ENCODE data around the gene BMPR1A. TPM values are rescaled to one million over a fixed set of nuclear protein-coding genes. Genes with fewer than 3 reads are reported as not detected.
"Not testable (repeated sequence)": the region's sequence is repeated elsewhere in the genome, so short reads cannot be mapped to it uniquely, and the experiment has no call there.

Gene BMPR1A
- total RNA-seq, 1 donor: 3.3 TPM

GRCh38 chr10:86825366-86825765 is 68.9 kb downstream of the BMPR1A start:
- Histone ChIP-seq H3K4me3 (ENCODE audit: low read length) (no peak overlapping the region), H3K27me3 (ENCODE audit: insufficient read depth, low read length) (no peaks in the 10 kb centered on the region), H3K4me1 (ENCODE audit: insufficient read depth, low read length) (no peaks in the 10 kb centered on the region), H3K9me3 (ENCODE audit: low read depth, low read length) (no peaks in the 10 kb centered on the region)

DNA sequence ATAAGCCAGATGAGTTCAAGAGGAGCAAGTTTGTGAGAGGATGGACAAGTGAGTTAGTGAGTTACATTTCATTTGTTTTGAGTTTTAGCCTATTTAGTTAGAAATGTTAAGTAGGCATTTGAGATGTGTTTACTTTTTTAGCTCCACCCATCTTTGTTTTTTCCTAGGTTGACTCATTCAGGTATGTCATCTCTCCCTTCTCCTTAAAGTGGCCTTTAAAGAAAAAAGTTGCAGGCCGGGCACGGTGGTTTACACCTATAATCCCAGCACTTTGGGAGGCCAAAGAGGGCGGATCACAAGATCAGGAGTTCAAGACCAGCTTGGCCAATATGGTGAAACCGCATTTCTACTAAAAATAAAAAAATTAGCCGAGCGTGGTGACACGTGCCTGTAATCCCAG is 71.2 kb downstream of the BMPR1A start:
- Histone ChIP-seq H3K9me3 (ENCODE audit: low read depth, low read length) (no peaks in the 10 kb centered on the region), H3K27me3 (ENCODE audit: insufficient read depth, low read length) (no peaks in the 10 kb centered on the region), H3K4me1 (ENCODE audit: insufficient read depth, low read length) (no peaks in the 10 kb centered on the region), H3K4me3 (ENCODE audit: low read length) (no peak overlapping the region)

GRCh38 chr10:86828145-86828544 is 71.7 kb downstream of the BMPR1A start:
- no peaks in the 10 kb centered on the region for H3K9me3 ChIP-seq (ENCODE audit: low read depth, low read length)
- H3K27me3 ChIP-seq (ENCODE audit: insufficient read depth, low read length): no peaks in the 10 kb centered on the region
- H3K4me3 ChIP-seq (ENCODE audit: low read length): no peak overlapping the region
- no peaks in the 10 kb centered on the region for H3K4me1 ChIP-seq (ENCODE audit: insufficient read depth, low read length)

DNA sequence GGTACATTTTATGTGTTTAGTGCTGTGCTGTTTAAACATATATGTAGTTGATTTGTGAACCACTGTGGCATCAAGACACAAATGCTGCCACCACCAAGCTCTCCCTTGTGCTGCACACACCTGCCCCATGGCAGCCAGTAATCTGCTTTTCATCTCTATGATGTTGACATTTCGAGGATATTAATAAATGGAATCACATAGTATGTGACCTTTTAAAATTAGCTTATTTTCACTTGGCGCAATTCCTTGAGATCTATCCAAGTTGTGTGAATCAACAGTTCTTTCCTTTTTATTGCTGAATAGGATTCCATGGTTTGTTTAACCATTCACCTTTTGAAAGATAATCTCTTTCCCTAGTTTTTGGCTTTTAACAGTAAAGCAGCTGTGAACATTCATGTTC is 73.1 kb downstream of the BMPR1A start:
- Histone ChIP-seq H3K27me3 (ENCODE audit: insufficient read depth, low read length) (no peaks in the 10 kb centered on the region), H3K4me1 (ENCODE audit: insufficient read depth, low read length) (no peaks in the 10 kb centered on the region), H3K4me3 (ENCODE audit: low read length) (no peak overlapping the region), H3K9me3 (ENCODE audit: low read depth, low read length) (no peaks in the 10 kb centered on the region)

DNA sequence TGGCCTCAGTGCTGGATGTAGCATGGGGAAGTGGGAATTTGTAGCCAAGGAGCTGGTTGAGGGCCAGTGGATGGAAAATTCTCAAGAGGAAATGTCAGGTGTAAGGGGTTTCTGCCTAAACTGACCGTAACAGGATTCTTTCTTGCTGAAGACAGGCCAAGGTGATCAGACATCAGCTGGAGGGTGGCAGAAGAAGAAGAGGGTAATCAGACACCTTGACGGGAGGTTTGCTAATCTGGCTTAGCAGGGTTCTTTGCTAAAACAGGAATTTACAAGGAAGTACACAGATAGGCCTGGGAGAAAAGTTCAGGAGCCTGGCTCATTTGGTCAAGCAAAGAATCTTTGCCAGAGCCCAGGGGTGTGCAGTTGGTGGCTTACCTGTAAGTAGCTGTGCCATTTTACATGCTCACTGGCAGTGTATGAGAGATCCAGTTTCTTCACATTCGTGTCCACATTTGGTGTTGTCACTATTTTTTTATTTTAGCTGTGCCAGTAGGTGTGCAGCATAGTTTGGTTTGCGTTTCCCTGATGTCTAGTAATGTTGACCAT is 73.7 kb downstream of the BMPR1A start:
- no peaks in the 10 kb centered on the region for H3K4me1 ChIP-seq (ENCODE audit: insufficient read depth, low read length)
- no peak overlapping the region for H3K4me3 ChIP-seq (ENCODE audit: low read length)
- H3K9me3 ChIP-seq (ENCODE audit: low read depth, low read length): no peaks in the 10 kb centered on the region
- H3K27me3 ChIP-seq (ENCODE audit: insufficient read depth, low read length): no peaks in the 10 kb centered on the region

DNA sequence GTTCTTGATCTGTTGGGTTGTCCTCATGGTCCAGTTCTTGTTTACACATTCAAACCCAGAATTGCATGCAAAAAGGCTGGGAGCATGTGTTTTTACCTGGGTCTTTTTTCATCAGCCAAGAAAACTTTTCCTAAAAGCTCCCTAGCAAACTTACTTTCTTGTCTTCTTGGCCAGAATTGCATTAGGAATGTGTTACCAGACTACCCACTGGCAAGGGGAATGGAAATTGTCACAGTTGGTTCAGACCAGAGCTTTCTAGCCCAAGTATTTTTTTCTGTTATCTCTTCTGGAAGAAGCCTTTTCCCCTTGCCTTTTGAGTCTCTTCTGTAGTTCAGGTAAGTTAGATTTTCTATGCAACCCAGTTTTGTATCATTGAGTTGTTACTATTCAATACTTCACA is 77.5 kb downstream of the BMPR1A start:
- Histone ChIP-seq H3K4me3 (ENCODE audit: low read length) (no peak overlapping the region), H3K27me3 (ENCODE audit: insufficient read depth, low read length) (no peaks in the 10 kb centered on the region), H3K9me3 (ENCODE audit: low read depth, low read length) (no peaks in the 10 kb centered on the region), H3K4me1 (ENCODE audit: insufficient read depth, low read length) (no peaks in the 10 kb centered on the region)

DNA sequence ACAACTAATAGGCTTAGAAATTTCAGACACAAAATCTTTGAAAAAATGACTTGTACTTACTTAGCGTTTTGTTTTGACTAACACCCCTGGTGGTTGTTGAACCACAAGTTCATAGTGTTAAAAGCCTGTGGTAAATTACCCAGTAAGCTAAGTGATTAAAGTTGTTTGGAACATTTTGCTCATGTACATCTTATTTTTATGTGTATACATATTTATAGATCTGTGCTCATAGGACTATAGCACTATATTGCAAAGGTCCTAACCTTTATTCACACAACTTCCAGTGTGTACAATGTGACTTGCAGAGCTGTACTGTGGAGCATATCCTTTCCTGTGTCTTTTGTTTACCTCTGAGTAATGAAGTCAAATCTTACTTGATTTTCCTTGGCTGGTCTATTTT is 79.6 kb downstream of the BMPR1A start:
- no peaks in the 10 kb centered on the region for H3K27me3 ChIP-seq (ENCODE audit: insufficient read depth, low read length)
- no peak overlapping the region for H3K4me3 ChIP-seq (ENCODE audit: low read length)
- H3K9me3 ChIP-seq (ENCODE audit: low read depth, low read length): no peaks in the 10 kb centered on the region
- no peaks in the 10 kb centered on the region for H3K4me1 ChIP-seq (ENCODE audit: insufficient read depth, low read length)

DNA sequence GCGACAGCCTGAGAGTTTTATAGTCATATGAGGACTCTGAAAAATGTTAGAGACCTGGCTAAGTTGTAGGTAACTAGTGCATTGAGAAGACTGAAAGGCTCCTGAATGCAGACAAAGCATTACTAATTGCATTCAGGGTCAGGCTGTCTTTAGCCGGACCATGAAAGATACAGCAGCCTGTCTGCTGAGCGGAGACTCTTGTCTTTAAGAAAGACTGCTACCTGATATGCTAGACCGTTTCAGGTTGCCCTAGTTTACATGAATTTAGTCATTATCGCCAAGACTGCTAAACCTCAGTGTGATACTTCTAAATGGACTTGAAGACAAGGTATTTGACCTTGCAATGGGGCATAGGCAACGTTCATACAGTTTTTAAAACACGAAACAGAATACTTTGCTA is 81.2 kb downstream of the BMPR1A start:
- Histone ChIP-seq H3K27me3 (ENCODE audit: insufficient read depth, low read length) (no peaks in the 10 kb centered on the region), H3K4me1 (ENCODE audit: insufficient read depth, low read length) (no peaks in the 10 kb centered on the region), H3K4me3 (ENCODE audit: low read length) (no peak overlapping the region), H3K9me3 (ENCODE audit: low read depth, low read length) (no peaks in the 10 kb centered on the region)

GRCh38 chr10:86840498-86840897 is 84.1 kb downstream of the BMPR1A start:
- Histone ChIP-seq H3K4me3 (ENCODE audit: low read length) (no peak overlapping the region), H3K27me3 (ENCODE audit: insufficient read depth, low read length) (no peaks in the 10 kb centered on the region), H3K4me1 (ENCODE audit: insufficient read depth, low read length) (no peaks in the 10 kb centered on the region), H3K9me3 (ENCODE audit: low read depth, low read length) (no peaks in the 10 kb centered on the region)

GRCh38 chr10:86846088-86846487 is 89.7 kb downstream of the BMPR1A start:
- Histone ChIP-seq H3K9me3 (ENCODE audit: low read depth, low read length) (no peaks in the 10 kb centered on the region), H3K4me3 (ENCODE audit: low read length) (no peak overlapping the region), H3K27me3 (ENCODE audit: insufficient read depth, low read length) (no peaks in the 10 kb centered on the region), H3K4me1 (ENCODE audit: insufficient read depth, low read length) (no peaks in the 10 kb centered on the region)

- Histone ChIP-seq H3K9me3 (ENCODE audit: low read depth, low read length) (no peaks in the 10 kb centered on the region), H3K4me3 (ENCODE audit: low read length) (no peak overlapping the region), H3K4me1 (ENCODE audit: insufficient read depth, low read length) (no peaks in the 10 kb centered on the region), H3K27me3 (ENCODE audit: insufficient read depth, low read length) (no peaks in the 10 kb centered on the region)
Observed at GRCh38 chr10:86848747-86849146, 92.3 kb downstream of the BMPR1A start.

- Histone ChIP-seq H3K27me3 (ENCODE audit: insufficient read depth, low read length) (no peaks in the 10 kb centered on the region), H3K4me3 (ENCODE audit: low read length) (no peak overlapping the region), H3K9me3 (ENCODE audit: low read depth, low read length) (no peaks in the 10 kb centered on the region), H3K4me1 (ENCODE audit: insufficient read depth, low read length) (no peaks in the 10 kb centered on the region)
Observed at GRCh38 chr10:86849181-86849894, 92.9 kb downstream of the BMPR1A start.

- no peaks in the 10 kb centered on the region for H3K4me1 ChIP-seq (ENCODE audit: insufficient read depth, low read length)
- H3K27me3 ChIP-seq (ENCODE audit: insufficient read depth, low read length): no peaks in the 10 kb centered on the region
- H3K4me3 ChIP-seq (ENCODE audit: low read length): no peak overlapping the region
- H3K9me3 ChIP-seq (ENCODE audit: low read depth, low read length): no peaks in the 10 kb centered on the region
Observed at GRCh38 chr10:86850481-86850880, 94.1 kb downstream of the BMPR1A start.

DNA sequence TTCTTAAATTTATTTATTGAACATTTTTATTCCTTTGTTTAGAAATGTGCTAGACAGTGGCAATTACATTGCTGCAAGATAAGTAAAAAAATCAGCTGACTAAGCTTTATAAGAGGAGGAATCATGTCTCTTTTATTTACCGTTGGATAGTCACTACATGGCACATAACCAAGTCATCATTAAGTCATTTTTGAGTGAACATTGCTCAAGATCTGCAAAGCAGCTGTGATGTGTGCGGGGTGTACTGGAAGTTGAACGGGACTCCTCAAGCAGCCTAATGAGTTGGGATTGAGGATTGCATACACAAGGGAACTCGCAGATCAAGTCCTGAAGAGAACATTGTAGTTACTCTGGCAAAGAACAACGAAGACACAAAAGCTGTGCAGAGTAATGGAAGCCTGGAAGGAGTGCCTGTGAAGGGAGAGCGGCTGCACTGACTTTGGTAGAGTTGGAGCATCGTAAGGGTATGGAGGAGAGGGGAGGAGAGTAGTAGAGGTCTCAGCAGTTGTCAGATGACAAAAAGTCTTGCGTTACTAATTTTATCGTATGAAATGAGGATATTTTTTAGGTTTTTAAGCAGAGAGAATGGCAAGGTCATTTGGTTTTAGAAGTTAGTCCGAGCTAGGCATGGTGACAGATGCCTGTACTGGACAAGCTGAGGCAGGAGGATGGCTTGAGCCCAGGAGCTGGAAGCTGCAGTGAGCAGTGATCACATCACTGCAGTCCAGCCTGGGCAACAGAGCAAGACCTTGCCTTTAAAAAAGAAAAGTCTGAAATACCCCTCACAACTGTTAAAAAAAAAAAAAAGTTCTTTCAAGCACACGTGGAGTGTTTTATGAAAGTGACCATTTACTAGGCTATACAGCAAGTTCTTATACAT is 95.1 kb downstream of the BMPR1A start:
- H3K27me3 ChIP-seq (ENCODE audit: insufficient read depth, low read length): no peaks in the 10 kb centered on the region
- no peaks in the 10 kb centered on the region for H3K4me1 ChIP-seq (ENCODE audit: insufficient read depth, low read length)
- H3K9me3 ChIP-seq (ENCODE audit: low read depth, low read length): no peaks in the 10 kb centered on the region
- no peak overlapping the region for H3K4me3 ChIP-seq (ENCODE audit: low read length)

DNA sequence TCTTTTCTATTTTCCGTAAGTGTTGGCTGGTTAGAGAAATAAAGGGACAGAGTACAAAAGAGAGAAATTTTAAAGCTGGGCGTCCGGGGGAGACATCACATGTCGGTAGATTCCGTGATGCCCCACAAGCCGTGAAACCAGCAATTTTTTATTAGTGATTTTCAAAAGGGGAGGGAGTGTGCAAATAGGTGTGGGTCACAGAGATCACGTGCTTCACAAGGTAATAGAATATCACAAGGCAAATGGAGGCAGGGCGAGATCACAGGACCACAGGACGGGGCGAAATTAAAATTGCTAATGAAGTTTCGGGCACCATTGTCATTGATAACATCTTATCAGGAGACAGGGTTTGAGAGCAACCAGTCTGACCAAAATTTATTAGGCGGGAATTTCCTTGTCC is 97.2 kb downstream of the BMPR1A start:
- not testable (repeated sequence) for H3K4me1 ChIP-seq (ENCODE audit: insufficient read depth, low read length); H3K4me3 ChIP-seq (ENCODE audit: low read length); H3K9me3 ChIP-seq (ENCODE audit: low read depth, low read length); H3K27me3 ChIP-seq (ENCODE audit: insufficient read depth, low read length)
